Endothelial cell (in vitro differentiated cells): ENCODE measurements around the gene MT1A. TPM values are rescaled to one million over a fixed set of nuclear protein-coding genes. Genes with fewer than 3 reads are reported as not detected.

Experiments
- DNase-seq: peaks from one replicate; pipeline ENCODE4 v3.0.0; 2021; ENCODE audit warnings: low spot score
- H3K27ac Mint-ChIP-seq: one replicate; pipeline ENCODE4 v1.8.0; 2021; ENCODE audit warnings: mixed read lengths, inconsistent platforms; ENCODE audit not compliant: unreplicated experiment
- H3K27me3 Mint-ChIP-seq: one replicate; pipeline ENCODE4 v1.8.0; 2021; ENCODE audit warnings: mild to moderate bottlenecking, moderate library complexity, mixed read lengths, inconsistent platforms; ENCODE audit not compliant: unreplicated experiment
- H3K36me3 Mint-ChIP-seq: one replicate; pipeline ENCODE4 v1.8.0; 2021; ENCODE audit warnings: mild to moderate bottlenecking, low read depth, mixed read lengths, inconsistent platforms; ENCODE audit not compliant: unreplicated experiment
- H3K4me1 Mint-ChIP-seq: one replicate; pipeline ENCODE4 v1.8.0; 2021; ENCODE audit warnings: mild to moderate bottlenecking, mixed read lengths, inconsistent platforms; ENCODE audit not compliant: unreplicated experiment
- H3K4me3 Mint-ChIP-seq: one replicate; pipeline ENCODE4 v1.8.0; 2021; ENCODE audit warnings: mild to moderate bottlenecking, mixed read lengths, inconsistent platforms; ENCODE audit not compliant: unreplicated experiment
- H3K9me3 Mint-ChIP-seq: one replicate; pipeline ENCODE4 v1.8.0; 2021; ENCODE audit warnings: mixed read lengths, inconsistent platforms; ENCODE audit not compliant: unreplicated experiment
- CTCF ChIP-seq: fragments of 200-600 bp; sonication (generic); IDR thresholded peaks from one replicate; pipeline ENCODE4 v1.5.0; 2021; ENCODE audit warnings: antibody characterized with exemption; ENCODE audit not compliant: unreplicated experiment
- total RNA-seq: library from RNA; stranded (reverse); fragmentation: NEBNext Ultra II Directional; extraction: Animal tissue kit (Norgen Biotek cat#: 25700); gene quantifications from one replicate; pipeline ENCODE4 v1.2.1, GENCODE V29; 2021; ENCODE audit not compliant: unreplicated experiment

The MT1A gene
- total RNA-seq, 1 donor from 2014 or later: not detected

DNA sequence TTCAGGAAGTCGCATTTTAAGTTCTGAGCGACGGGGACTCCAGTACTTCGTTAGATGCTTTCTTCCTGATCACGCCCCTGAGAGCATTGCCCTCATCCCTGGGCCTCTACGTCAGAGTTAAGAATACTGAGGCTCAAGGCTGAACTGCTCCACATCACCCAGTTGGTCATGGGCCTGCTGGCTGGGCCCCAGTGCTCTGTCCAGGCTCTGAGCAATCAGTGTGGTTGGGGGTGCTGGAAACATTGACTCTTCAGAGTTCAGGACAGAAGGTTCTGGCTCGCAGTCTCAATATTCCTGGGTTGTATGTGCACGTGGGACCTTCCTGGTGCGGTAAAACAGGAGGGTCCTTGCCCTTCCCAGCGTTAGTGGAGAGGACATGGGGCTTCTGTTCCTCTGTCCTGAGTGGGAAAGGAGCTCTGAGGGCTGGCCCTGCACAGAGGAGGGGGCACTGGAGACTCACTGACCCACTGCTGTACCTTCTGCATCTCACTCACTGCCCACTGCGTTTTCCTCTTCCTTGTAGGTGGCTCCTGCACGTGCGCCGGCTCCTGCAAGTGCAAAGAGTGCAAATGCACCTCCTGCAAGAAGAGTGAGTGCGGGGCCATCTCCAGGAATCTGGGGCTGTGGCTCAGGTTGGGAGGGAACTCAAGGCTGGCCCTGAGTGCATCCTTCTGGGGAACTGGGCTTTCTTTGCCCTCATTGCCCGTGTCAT, 12.4 kb upstream of the MT1A start:
- H3K27ac Mint-ChIP-seq: no peak overlapping the region
- no peaks in the 10 kb centered on the region for H3K9me3 Mint-ChIP-seq
- peak overlapping the region; percentile 53 for H3K4me3 Mint-ChIP-seq
- no peak for TF ChIP-seq CTCF
- peaks cover 5% of the 10 kb centered on the region for H3K4me1 Mint-ChIP-seq
- no peak for DNase-seq
- H3K27me3 Mint-ChIP-seq: peaks cover 24% of the 10 kb centered on the region
- H3K36me3 Mint-ChIP-seq: no peaks in the 10 kb centered on the region

GRCh38 chr16:56626685-56627084, 11.8 kb upstream of the MT1A start:
- H3K27me3 Mint-ChIP-seq: peaks cover 27% of the 10 kb centered on the region
- H3K4me3 Mint-ChIP-seq: no peak overlapping the region
- no peak for TF ChIP-seq CTCF
- peaks cover 5% of the 10 kb centered on the region for H3K4me1 Mint-ChIP-seq
- no peak overlapping the region for H3K27ac Mint-ChIP-seq
- H3K9me3 Mint-ChIP-seq: no peaks in the 10 kb centered on the region
- DNase-seq: no peak
- H3K36me3 Mint-ChIP-seq: no peaks in the 10 kb centered on the region

- Mint-ChIP-seq H3K36me3 (no peaks in the 10 kb centered on the region), H3K4me3 (no peak overlapping the region), H3K27ac (no peak overlapping the region), H3K9me3 (no peaks in the 10 kb centered on the region), H3K4me1 (peaks cover 9% of the 10 kb centered on the region), H3K27me3 (peaks cover 27% of the 10 kb centered on the region)
- DNase-seq: no peak
- TF ChIP-seq CTCF: no peak
Measured at GRCh38 chr16:56628486-56629350, 9.7 kb upstream of the MT1A start.

- H3K36me3 Mint-ChIP-seq: no peaks in the 10 kb centered on the region
- TF ChIP-seq CTCF: no peak
- H3K4me3 Mint-ChIP-seq: no peak overlapping the region
- H3K27ac Mint-ChIP-seq: no peak overlapping the region
- no peaks in the 10 kb centered on the region for H3K9me3 Mint-ChIP-seq
- H3K4me1 Mint-ChIP-seq: peaks cover 9% of the 10 kb centered on the region
- H3K27me3 Mint-ChIP-seq: peaks cover 33% of the 10 kb centered on the region
- DNase-seq: no peak
Measured at GRCh38 chr16:56629531-56629930, 8.9 kb upstream of the MT1A start.

GRCh38 chr16:56630134-56630533, 8.3 kb upstream of the MT1A start:
- no peak for TF ChIP-seq CTCF
- Mint-ChIP-seq H3K4me3 (no peak overlapping the region), H3K27me3 (peaks cover 34% of the 10 kb centered on the region), H3K9me3 (no peaks in the 10 kb centered on the region), H3K27ac (no peak overlapping the region), H3K4me1 (peaks cover 9% of the 10 kb centered on the region), H3K36me3 (no peaks in the 10 kb centered on the region)
- DNase-seq: no peak
